Sigmoid colon (tissue), 7 donors: ENCODE measurements around the gene SERPINB6. TPM values are rescaled to one million over a fixed set of nuclear protein-coding genes. Genes with fewer than 3 reads are reported as not detected.
A peak's percentile ranks its signal among the peaks of the same experiment; 100 is the strongest.

ENCODE experiments used
- DNase-seq: peaks from one replicate; pipeline ENCODE4 v3.0.0-alpha.2; 2019
- H3K27ac ChIP-seq, 4 donors: fragments of 200-600 bp; sonication (generic); one replicate each; pipeline ENCODE4 v1.5.1; 2016 to 2019; ENCODE audit warnings: mild to moderate bottlenecking in 1 of 4
- H3K27me3 ChIP-seq, 3 donors: fragments of 200-600 bp; sonication (generic); one replicate each; pipeline ENCODE4 v1.5.1; 2019; ENCODE audit warnings: mild to moderate bottlenecking in 1 of 3
- H3K36me3 ChIP-seq, 4 donors: fragments of 200-600 bp; sonication (generic); one replicate each; pipeline ENCODE4 v1.5.1; 2016 to 2019
- H3K4me1 ChIP-seq, 4 donors: fragments of 200-600 bp; sonication (generic); one replicate each; pipeline ENCODE4 v1.5.1; 2017 to 2019
- H3K4me3 ChIP-seq, 4 donors: fragments of 200-600 bp; sonication (generic); one replicate each; pipeline ENCODE4 v1.5.1; 2017 to 2019; ENCODE audit warnings: mild to moderate bottlenecking in 2 of 4, moderate library complexity in 1 of 4
- H3K9me3 ChIP-seq, 4 donors: fragments of 200-600 bp in 3 of 4; sonication (generic) in 3 of 4; one replicate each; pipeline versions ENCODE4 v1.5.1 to v1.6.1; 2013 to 2019
- CTCF ChIP-seq, 4 experiments: fragments of 450-650 bp in 3 of 4; fragments of 200-600 bp in 1 of 4; IDR thresholded peaks; one replicate each; pipeline ENCODE4 v1.5.1; 2016 to 2019; ENCODE audit warnings: antibody characterized with exemption in 4 of 4, mild to moderate bottlenecking in 3 of 4, moderate library complexity in 2 of 4
- EP300 ChIP-seq, 4 donors: sonication (generic); formaldehyde crosslinking; IDR thresholded peaks; one replicate each; pipeline ENCODE4 v1.6.1; 2017; ENCODE audit warnings: antibody characterized with exemption in 4 of 4
- POLR2A ChIP-seq, 2 donors: fragments of 450-650 bp; IDR thresholded peaks; one replicate each; pipeline ENCODE4 v1.6.1; 2016; ENCODE audit warnings: antibody characterized with exemption in 2 of 2, mild to moderate bottlenecking in 2 of 2, moderate library complexity in 2 of 2
- POLR2AphosphoS5 ChIP-seq, 4 donors: sonication (generic); formaldehyde crosslinking; IDR thresholded peaks; one replicate each; pipeline ENCODE4 v1.6.1; 2017; ENCODE audit warnings: antibody characterized with exemption in 4 of 4
- WGBS, 2 donors: extraction: QIAGEN DNeasy Blood & Tissue Kit; methylation state at CpG; one replicate each; pipeline ENCODE4 v1.1.7; 2013; 5-methylcytosine and 5-hydroxymethylcytosine counted together
- intact Hi-C: fragments of 100-400 bp; cut with DNase I; formaldehyde crosslinking; loops from one replicate; pipeline ENCODE4 v1.15.1; 2023
- polyA plus RNA-seq, 3 donors: library from polyadenylated mRNA; stranded (reverse); fragments of 200-250 nt; gene quantifications; one replicate each; pipeline ENCODE4 v1.2.3, GENCODE V29; 2013
- total RNA-seq, 4 donors: library from RNA; depleted of rRNA; stranded (reverse); fragments of >200 nt; gene quantifications; one replicate each; pipeline ENCODE4 v1.1.0, GENCODE V29; 2016
- donor health status: healthy with polysubstance abuse.
- donor health status: Bipolar disorder and iron deficiency.
- donor health status: healthy.

Gene SERPINB6
- total and polyA plus RNA-seq, 7 donors = 150 to 207 (median 178) TPM

- H3K4me3 ChIP-seq = peak overlapping the region in 3 of 4 donors; percentile 66 to 70 (median 69)
- H3K27ac ChIP-seq = peak overlapping the region; percentile 39 to 49 (median 42)
- peaks cover 0 to 29% (median 13%) of the 10 kb centered on the region in 4 donors for H3K4me1 ChIP-seq
- no peaks in the 10 kb centered on the region for H3K9me3 ChIP-seq
- intact Hi-C loops = loop anchor here (10.0 kb wide), 1 partner anchor 46 kb away; no protein-coding TSS in a partner anchor
- no peak for DNase-seq
- no peaks in the 10 kb centered on the region for H3K27me3 ChIP-seq
- WGBS, 2 donors = 73 to 83% methylated on average over 12 of the region's 12 CpGs
- TF ChIP-seq CTCF (IDR thresholded peaks at IDR 0.05) = no peak
- H3K36me3 ChIP-seq = peaks cover 0 to 14% (median 0%) of the 10 kb centered on the region in 4 donors
Measured at GRCh38 chr6:2900821-2901644, 70.3 kb downstream of the SERPINB6 start.

- intact Hi-C loops = loop anchor here (10.0 kb wide), 1 partner anchor 46 kb away; no protein-coding TSS in a partner anchor
- peak overlapping the region in 3 of 4 donors; percentile 32 to 40 (median 39) for H3K27ac ChIP-seq
- peaks cover 0 to 29% (median 13%) of the 10 kb centered on the region in 4 donors for H3K4me1 ChIP-seq
- no peak for DNase-seq
- H3K36me3 ChIP-seq = peaks cover 0 to 21% (median 0%) of the 10 kb centered on the region in 4 donors
- TF ChIP-seq POLR2A (IDR thresholded peaks at IDR 0.05) (no peak), POLR2AphosphoS5 (IDR thresholded peaks at IDR 0.05) (no peak), EP300 (IDR thresholded peaks at IDR 0.05) (no peak), CTCF (IDR thresholded peaks at IDR 0.05) (no peak)
- 77 to 83% methylated on average over 15 of the region's 15 CpGs for WGBS, 2 donors
- no peaks in the 10 kb centered on the region for H3K27me3 ChIP-seq
- H3K9me3 ChIP-seq = no peaks in the 10 kb centered on the region
- H3K4me3 ChIP-seq = no peak overlapping the region
Measured at GRCh38 chr6:2900221-2900807, 71.1 kb downstream of the SERPINB6 start.

- H3K4me1 ChIP-seq = peaks cover 0 to 29% (median 13%) of the 10 kb centered on the region in 4 donors
- WGBS, 2 donors = 85 to 86% methylated on average over 6 of the region's 6 CpGs
- intact Hi-C loops = no loop called here
Measured at GRCh38 chr6:2899596-2899995, 71.8 kb downstream of the SERPINB6 start.

More at GRCh38 chr6:2899596-2899995, 71.8 kb downstream of the SERPINB6 start:
- no peaks in the 10 kb centered on the region for H3K9me3 ChIP-seq
- H3K4me3 ChIP-seq = no peak overlapping the region
- no peak for DNase-seq
- peak overlapping the region in 1 of 4 donors; percentile 32 for H3K27ac ChIP-seq
- H3K36me3 ChIP-seq = peaks cover 0 to 28% (median 0%) of the 10 kb centered on the region in 4 donors
- H3K27me3 ChIP-seq = no peaks in the 10 kb centered on the region
- TF ChIP-seq EP300 (IDR thresholded peaks at IDR 0.05) (no peak), POLR2AphosphoS5 (IDR thresholded peaks at IDR 0.05) (no peak), POLR2A (IDR thresholded peaks at IDR 0.05) (no peak), CTCF (IDR thresholded peaks at IDR 0.05) (no peak)

Other genes starting within 250 kb of the SERPINB6 start
- gene MYLK4, start 220.6 kb downstream of the SERPINB6 start, total RNA-seq = 1 to 10 TPM in 1 of 4 donors, under 1 TPM in 3; 0.28 to 1.1 (median 0.34) TPM
- under 1 TPM in 2 of 3 donors, not detected in 1; under 0.01 to 0.31 TPM for gene MYLK4, start 220.6 kb downstream of the SERPINB6 start, polyA plus RNA-seq
- gene WRNIP1, start 206.2 kb downstream of the SERPINB6 start, total RNA-seq = 10 to 100 TPM; 41.0 to 56.6 (median 47.9) TPM
- gene WRNIP1, start 206.2 kb downstream of the SERPINB6 start, polyA plus RNA-seq = 10 to 100 TPM; 42.0 to 49.5 (median 47.3) TPM
- gene SERPINB1, start 129.7 kb downstream of the SERPINB6 start, total RNA-seq = 10 to 100 TPM; 19.6 to 88.0 (median 22.9) TPM
- 100 to 1,000 TPM in 2 of 3 donors, 10 to 100 TPM in 1; 97.9 to 230 (median 161) TPM for gene SERPINB1, start 129.7 kb downstream of the SERPINB6 start, polyA plus RNA-seq
- 1 to 10 TPM; 5.0 to 7.5 (median 6.1) TPM for gene SERPINB9, start 68.3 kb downstream of the SERPINB6 start, total RNA-seq
- 10 to 100 TPM in 1 of 3 donors, 1 to 10 TPM in 2; 2.3 to 16.2 (median 2.4) TPM for gene SERPINB9, start 68.3 kb downstream of the SERPINB6 start, polyA plus RNA-seq
- 10 to 100 TPM; 14.7 to 33.2 (median 24.0) TPM for gene NQO2, start 28.3 kb upstream of the SERPINB6 start, total RNA-seq
- 10 to 100 TPM; 12.5 to 18.0 (median 16.1) TPM for gene NQO2, start 28.3 kb upstream of the SERPINB6 start, polyA plus RNA-seq
- gene RIPK1, start 96.9 kb upstream of the SERPINB6 start, total RNA-seq = 10 to 100 TPM; 19.7 to 27.3 (median 22.7) TPM
- gene RIPK1, start 96.9 kb upstream of the SERPINB6 start, polyA plus RNA-seq = 10 to 100 TPM; 20.4 to 23.8 (median 20.7) TPM
- 10 to 100 TPM in 2 of 4 donors, 1 to 10 TPM in 2; 8.6 to 11.1 (median 10.5) TPM for gene BPHL, start 147.1 kb upstream of the SERPINB6 start, total RNA-seq
- 10 to 100 TPM; 10.1 to 28.9 (median 20.4) TPM for gene BPHL, start 147.1 kb upstream of the SERPINB6 start, polyA plus RNA-seq
- gene TUBB2A, start 186.0 kb upstream of the SERPINB6 start, total RNA-seq = 100 to 1,000 TPM in 1 of 4 donors, 10 to 100 TPM in 3; 54.5 to 106 (median 97.9) TPM
- 10 to 100 TPM; 41.4 to 50.9 (median 41.8) TPM for gene TUBB2A, start 186.0 kb upstream of the SERPINB6 start, polyA plus RNA-seq